Activated CD4-positive, alpha-beta T cell treated with anti-CD3 and anti-CD28 coated beads, Interleukin-2, amount 50 U/mL, for 16 hours (primary cell): ENCODE measurements around the gene PPFIBP2.

Source experiments
- DNase-seq: peaks from one replicate; pipeline ENCODE4 v3.0.0-alpha.2; 2020

The PPFIBP2 gene

GRCh38 chr11:7528514-7529049 is 14.8 kb downstream of the PPFIBP2 start:
- DNase-seq, result no peak

GRCh38 chr11:7530013-7530640 is 16.3 kb downstream of the PPFIBP2 start:
- no peak for DNase-seq

DNA sequence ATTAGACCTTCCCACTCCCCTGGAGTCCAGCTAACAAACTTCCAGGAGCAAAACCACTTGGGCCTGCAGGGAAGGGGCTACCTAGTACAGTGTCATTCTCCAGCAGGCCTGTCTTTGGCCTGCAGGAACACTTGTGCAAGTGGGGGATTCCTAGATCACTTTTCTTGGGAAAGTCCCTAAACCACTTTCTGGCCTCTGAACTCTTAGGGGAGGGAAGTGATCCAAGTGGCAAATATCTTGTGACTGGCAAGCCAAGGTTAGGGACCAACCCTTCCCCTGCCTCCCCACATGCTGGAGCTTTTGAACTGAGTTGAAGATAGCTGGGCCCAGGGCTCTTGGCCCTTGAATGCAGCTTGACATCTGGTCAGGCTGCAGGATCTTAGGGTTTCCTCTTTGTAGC is 17.2 kb downstream of the PPFIBP2 start:
- DNase-seq, result no peak

GRCh38 chr11:7532405-7533145 is 18.8 kb downstream of the PPFIBP2 start:
- no peak for DNase-seq

DNA sequence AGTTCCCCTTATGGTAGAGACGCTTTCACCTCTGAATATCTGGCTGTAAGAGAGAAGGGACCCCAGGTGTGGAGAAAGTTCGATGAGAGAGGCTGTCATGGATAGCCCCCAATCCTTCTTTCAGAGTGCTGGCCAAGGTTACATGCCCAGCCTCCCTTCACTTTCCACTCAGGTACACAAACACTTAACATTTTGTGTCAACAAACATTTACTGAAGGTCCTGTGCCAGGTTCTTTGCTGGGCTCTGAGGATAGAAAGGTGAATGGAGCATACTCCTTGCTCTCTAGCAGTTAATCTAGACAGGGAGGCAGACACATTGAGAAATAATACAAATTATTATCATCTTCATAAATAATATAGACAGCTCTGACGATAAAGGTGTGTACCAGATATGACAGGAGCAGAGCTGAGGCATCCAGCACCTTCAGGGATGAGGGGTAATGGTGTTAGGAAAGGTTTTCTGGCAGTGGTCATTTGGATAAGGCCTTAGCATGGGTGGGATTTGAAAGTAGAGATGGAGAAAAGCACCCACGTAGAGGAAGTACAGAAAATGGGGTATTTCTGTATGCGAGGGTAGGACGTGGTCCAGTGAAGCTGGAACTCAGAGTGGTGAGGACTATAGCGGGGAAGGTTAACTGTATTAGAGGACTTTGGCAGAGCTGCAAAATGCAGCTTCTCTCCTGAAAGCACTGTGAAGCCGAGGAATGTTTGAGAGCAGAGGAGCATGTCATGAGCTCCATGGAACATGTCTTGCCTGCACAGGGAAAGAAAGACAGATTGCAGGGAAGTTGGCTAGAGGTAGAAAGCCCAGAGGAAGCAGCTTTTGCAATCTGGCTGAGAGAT is 19.6 kb downstream of the PPFIBP2 start:
- DNase-seq, result no peak

GRCh38 chr11:7534042-7534378 is 20.2 kb downstream of the PPFIBP2 start:
- no peak for DNase-seq

GRCh38 chr11:7536100-7536499 is 22.3 kb downstream of the PPFIBP2 start:
- no peak for DNase-seq

DNA sequence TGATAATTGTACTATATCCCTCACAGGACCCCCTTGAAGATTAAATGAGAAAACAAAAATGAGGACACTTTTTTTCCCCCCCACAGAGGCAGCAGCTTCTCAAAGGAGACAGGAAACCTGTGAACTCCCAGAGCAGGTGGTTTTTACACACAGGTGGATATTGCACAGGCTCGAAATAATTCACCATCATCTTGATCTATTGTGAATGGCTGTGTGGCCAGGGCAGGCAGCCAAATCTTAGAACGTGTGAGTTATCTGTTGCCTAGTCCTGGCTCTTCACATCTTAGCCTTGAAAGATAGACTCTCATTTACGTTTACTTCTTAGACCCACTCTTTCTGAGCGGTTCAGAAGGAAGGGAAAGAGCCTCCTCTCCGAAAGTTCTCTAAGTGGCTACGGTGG is 23.5 kb downstream of the PPFIBP2 start:
- no peak for DNase-seq

DNA sequence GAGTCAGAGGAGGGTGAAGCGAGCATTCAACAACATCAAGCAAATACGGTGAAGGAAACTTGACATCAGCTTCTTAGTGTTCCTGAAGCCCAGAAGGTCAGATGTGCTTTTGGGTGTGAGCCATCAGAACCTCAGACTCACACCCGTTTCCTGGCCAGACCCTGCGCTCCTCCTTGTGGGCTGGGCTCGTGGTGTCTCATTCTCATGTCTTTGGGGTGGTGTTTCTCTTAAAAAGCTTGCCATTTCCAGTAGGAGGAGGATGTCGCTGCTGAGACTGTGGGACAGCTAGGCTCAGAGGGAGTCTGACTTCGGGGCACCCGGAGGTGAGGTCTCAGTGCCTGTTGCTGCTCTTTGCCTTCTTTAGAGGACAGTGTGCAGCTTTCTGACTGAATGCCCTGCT is 24.2 kb downstream of the PPFIBP2 start:
- peak; percentile 10 for DNase-seq

- DNase-seq, result no peak
Observed at GRCh38 chr11:7538466-7539454, 25.0 kb downstream of the PPFIBP2 start.

GRCh38 chr11:7540830-7541555 is 27.2 kb downstream of the PPFIBP2 start:
- no peak for DNase-seq

GRCh38 chr11:7543302-7543701 is 29.5 kb downstream of the PPFIBP2 start:
- no peak for DNase-seq

GRCh38 chr11:7544021-7544420 is 30.2 kb downstream of the PPFIBP2 start:
- DNase-seq, result no peak

DNA sequence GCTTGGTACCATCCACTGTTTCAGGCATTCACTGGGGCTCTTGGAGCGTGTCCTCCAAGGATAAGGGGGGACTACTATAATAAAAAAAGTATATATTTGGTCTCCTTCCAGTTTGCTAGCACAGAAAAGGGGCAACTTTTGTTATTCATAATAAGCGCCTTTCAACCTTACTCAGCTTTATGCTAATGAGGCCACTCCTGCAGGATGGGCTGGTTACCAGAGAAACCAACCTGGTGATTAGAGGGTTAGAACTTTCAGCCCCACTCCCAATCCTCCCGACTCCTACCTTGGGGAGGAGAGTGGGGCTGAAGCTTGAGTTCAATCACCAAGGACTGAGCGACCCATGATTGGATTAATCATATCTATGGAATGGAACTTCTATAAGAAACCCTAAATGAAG is 31.8 kb downstream of the PPFIBP2 start:
- no peak for DNase-seq

GRCh38 chr11:7546324-7546791 is 32.6 kb downstream of the PPFIBP2 start:
- DNase-seq, result no peak

- DNase-seq, result no peak
Observed at GRCh38 chr11:7547687-7548086, 33.9 kb downstream of the PPFIBP2 start.

GRCh38 chr11:7548659-7549274 is 35.0 kb downstream of the PPFIBP2 start:
- DNase-seq, result peak; percentile 20

- no peak for DNase-seq
Observed at GRCh38 chr11:7549681-7550080, 35.9 kb downstream of the PPFIBP2 start.

DNA sequence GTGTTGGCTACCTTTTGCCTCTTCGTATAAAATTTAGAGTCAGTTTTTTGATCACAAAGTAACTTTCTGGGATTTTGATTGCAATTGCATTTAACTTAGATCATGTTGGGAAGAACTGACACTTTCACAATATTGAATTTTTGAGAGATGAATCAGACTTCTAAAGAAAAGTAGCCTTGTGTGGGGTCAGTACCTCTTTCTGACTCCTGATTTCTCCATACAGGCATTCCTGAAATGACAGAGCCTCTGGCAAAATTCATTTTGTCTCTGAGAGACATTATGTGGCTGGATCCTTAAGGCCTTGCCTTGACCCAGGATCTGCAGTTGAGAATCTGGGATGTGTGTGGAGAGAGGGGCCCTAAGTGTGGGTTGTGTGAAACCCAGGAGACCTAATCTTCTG is 37.8 kb downstream of the PPFIBP2 start:
- DNase-seq, result no peak

DNA sequence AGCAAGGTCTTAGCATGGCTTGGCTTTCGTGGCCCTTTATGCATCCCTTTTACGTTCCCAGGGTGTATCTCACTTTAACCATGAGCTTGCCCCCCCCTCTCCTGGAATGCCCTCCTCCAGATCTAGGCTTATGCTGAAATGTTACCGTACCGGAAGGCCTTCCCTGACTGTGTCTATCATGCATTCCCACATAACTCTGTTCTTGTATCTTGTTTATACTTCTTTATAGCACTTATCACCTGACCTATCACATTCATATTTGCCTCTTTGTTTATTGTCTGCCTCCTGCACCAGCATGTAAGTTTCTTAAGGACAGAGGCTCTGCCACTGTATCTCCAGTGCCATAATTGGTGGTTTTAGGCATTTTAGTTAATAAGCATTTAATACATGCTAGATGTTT is 38.9 kb downstream of the PPFIBP2 start:
- DNase-seq, result no peak

DNA sequence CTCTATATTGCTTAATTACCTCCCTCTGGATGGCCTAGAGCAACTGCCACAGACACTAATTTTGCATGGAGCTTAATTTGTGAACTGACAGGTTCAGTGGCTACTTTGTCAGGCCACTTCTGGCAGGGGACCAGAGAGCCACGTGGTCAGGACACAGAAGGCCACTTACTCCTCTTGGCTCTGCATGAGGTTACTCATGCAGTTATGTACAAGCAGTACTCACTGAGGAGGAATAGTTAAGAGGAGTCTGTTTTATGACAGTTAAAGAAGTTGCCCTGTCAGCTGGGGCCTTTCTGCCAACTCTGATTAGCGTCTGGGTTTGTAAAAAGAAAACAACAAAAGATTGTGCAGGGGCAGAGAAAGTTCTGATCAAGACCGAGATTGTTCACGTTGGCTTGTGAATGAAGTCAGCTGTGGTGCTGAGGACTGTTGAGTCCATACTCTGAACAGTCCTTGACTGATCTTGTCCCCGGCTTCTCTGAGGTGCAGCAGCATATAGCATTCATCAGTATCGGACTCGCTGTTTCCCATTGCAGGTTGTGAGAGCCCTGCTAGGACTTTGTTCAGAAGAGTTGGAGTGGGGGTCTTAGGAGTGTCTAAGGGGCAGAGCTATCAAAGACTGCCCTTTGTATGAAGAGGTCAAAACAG is 41.4 kb downstream of the PPFIBP2 start:
- DNase-seq, result no peak
